Measurements from ENCODE around the gene VPS52. TPM values are rescaled to one million over a fixed set of nuclear protein-coding genes. Genes with fewer than 3 reads are reported as not detected.

The VPS52 gene
- total RNA-seq, 1 experiment from 2014 or later = 47.1 TPM

- Histone ChIP-seq H4K20me1 (ENCODE audit: control insufficient read depth, insufficient read depth, insufficient read length) (no peaks in the 10 kb centered on the region), H4K5ac (ENCODE audit: insufficient read length, low read depth, low read length) (no peak overlapping the region), H2BK12ac (ENCODE audit: insufficient read length, low read depth, low read length) (no peak overlapping the region), H2BK15ac (ENCODE audit: low read depth, low read length) (no peak overlapping the region), H3K4ac (ENCODE audit: low read depth, low read length) (no peak overlapping the region), H3K4me1 (ENCODE audit: insufficient read depth, low read length) (no peaks in the 10 kb centered on the region; the same call in 1 of the 2 replicates), H3K56ac (ENCODE audit: insufficient read length, low read depth, low read length) (no peak overlapping the region), H2BK20ac (ENCODE audit: low read depth, low read length, poor library complexity, severe bottlenecking) (no peak overlapping the region), H2AK5ac (ENCODE audit: insufficient read length, low read length) (no peak overlapping the region), H3K27me3 (ENCODE audit: insufficient read depth, low read length) (no peaks in the 10 kb centered on the region; the same call in 1 of the 2 replicates), H4K8ac (replicated peaks; ENCODE audit: insufficient read length, low read depth, low read length) (no peak overlapping the region), H2BK5ac (ENCODE audit: insufficient read length, low read length) (no peak overlapping the region), H4K91ac (ENCODE audit: insufficient read length, low read depth, low read length) (no peak overlapping the region), H3K9me3 (ENCODE audit: control insufficient read depth, low read depth, low read length) (no peaks in the 10 kb centered on the region), H3K23me2 (ENCODE audit: insufficient read length, low read depth, low read length, poor library complexity, severe bottlenecking) (peaks cover 17% of the 10 kb centered on the region), H3K23ac (ENCODE audit: insufficient read length, low read depth, low read length) (no peak overlapping the region), H3K18ac (ENCODE audit: insufficient read length, low read depth, low read length) (peak overlapping the region; percentile 66), H3K9ac (ENCODE audit: extremely low read depth, insufficient read length, low read length) (peak overlapping the region; percentile 58), H3T11ph (ENCODE audit: low read length) (no peak overlapping the region), H3K14ac (ENCODE audit: insufficient read depth, low read length) (peak overlapping the region; percentile 41), H3K79me2 (ENCODE audit: insufficient read depth, low read length) (no peaks in the 10 kb centered on the region), H3K4me2 (ENCODE audit: insufficient read depth, insufficient read length, low read length) (peak overlapping the region; percentile 77), H3K79me1 (ENCODE audit: insufficient read depth, low read depth, low read length, poor library complexity, severe bottlenecking) (no peaks in the 10 kb centered on the region), H3K27ac (ENCODE audit: insufficient read length, low read depth, low read length) (no peak overlapping the region), H2AFZ (ENCODE audit: low read length) (no peak overlapping the region), H2BK120ac (ENCODE audit: low read depth, low read length, poor library complexity, severe bottlenecking) (no peak overlapping the region)
- peak overlapping the region in 2 of 3 experiments; percentile 57 to 76; a peak in 3 of 7 replicates for H3K27ac Mint-ChIP-seq
- peaks cover 8 to 24% (median 20%) of the 10 kb centered on the region in 3 experiments; a peak in 6 of 7 replicates for H3K36me3 Mint-ChIP-seq (ENCODE audit: insufficient read depth in 1 of 3, low read depth in 3 of 3)
- WGBS (ENCODE audit: extremely low coverage, insufficient read length, low lambda C conversion rate) = no CpG with 5 or more reads among the region's 58 CpGs
- H3K9me3 Mint-ChIP-seq = no peaks in the 10 kb centered on the region; a peak in 1 of 5 replicates
- TF ChIP-seq CTCF (conservative IDR thresholded peaks at IDR 0.05) = no peak
- H3K4me1 Mint-ChIP-seq = peaks cover 20 to 22% of the 10 kb centered on the region in 2 experiments
- peak overlapping the region; percentile 74 to 83 for H3K4me3 Mint-ChIP-seq
- DNase-seq = peak; percentile 99
- peaks cover 37% of the 10 kb centered on the region for H3K27me3 Mint-ChIP-seq (ENCODE audit: low read depth)
Observed at GRCh38 chr6:33248932-33249731, 22.5 kb downstream of the VPS52 start.
